Activated CD8-positive, alpha-beta memory T cell treated with anti-CD3 and anti-CD28 coated beads for 48 hours (primary cell): ENCODE measurements around the gene DAP.
"Not testable (repeated sequence)": the region's sequence is repeated elsewhere in the genome, so short reads cannot be mapped to it uniquely, and the experiment has no call there.

ENCODE experiments used
- DNase-seq, 3 experiments: peaks; one replicate each; pipeline ENCODE4 v3.0.0-alpha.2; 2020; ENCODE audit warnings: low read depth in 2 of 3, low spot score in 2 of 3

Gene DAP

GRCh38 chr5:10735569-10736276 is 25.3 kb downstream of the DAP start:
- DNase-seq: no peak

DNA sequence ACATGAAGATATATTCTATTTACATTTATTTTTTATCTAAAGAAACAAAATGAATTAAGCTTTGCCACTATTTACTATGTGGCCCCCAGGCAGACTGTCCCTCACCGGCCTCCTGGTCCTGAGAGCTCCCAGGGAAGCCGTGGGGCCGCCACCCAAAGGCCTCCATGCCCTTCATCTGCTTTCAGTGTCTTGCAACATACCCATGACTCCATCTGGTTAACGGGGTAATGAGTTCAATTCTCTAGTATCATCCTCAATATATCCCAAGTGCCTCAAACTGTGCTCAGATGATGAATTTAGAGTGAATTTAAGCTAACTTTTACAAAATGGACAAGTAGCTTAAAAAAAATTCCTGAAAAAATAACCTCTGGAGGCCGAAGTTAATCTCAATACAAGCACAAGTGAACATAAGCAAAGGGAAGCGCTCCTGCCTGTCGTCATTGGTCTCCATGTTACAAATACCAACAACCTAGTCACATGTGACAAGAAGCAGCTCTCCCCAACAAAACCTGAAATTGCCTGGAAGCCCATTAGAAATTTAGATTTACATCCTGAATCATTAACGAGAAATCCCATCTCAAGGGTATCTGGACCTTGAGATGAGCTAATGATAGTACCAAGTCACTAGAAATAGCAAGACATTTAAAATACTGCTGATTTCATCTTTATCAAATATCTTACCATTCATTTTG is 26.1 kb downstream of the DAP start:
- no peak for DNase-seq

DNA sequence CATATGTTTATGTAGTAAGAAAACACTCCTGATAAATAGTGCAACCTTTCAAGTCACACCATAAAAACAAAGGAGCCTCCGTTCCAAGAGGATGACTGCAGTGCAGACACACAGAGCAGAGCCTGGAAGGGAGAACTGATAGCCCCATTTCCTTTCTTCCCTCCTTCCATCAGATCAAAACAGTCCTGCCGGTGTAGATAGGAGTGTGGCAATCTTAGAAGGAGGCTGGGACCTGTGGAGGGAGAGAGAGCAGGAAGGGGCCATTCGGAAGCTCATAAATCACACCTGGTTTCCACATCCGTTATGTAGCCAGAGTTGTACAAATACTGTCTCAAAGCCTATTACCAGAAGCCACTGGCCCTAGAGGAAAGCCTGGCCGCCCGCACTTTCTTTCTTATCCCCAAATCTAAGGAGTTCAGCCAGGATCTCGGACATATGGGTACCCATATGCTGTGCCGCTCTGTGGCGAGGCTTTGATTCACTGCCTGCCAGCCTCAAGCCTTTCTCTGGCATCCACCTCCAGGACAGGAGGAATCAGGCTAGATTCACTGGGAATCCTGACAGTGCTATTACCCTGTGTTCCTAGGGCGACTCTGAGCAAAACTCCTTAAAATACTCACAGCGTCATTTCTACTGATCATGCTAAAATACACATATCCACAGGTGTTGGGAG is 26.9 kb downstream of the DAP start:
- DNase-seq: no peak

- DNase-seq: no peak
Observed at GRCh38 chr5:10733426-10733825, 27.6 kb downstream of the DAP start.

DNA sequence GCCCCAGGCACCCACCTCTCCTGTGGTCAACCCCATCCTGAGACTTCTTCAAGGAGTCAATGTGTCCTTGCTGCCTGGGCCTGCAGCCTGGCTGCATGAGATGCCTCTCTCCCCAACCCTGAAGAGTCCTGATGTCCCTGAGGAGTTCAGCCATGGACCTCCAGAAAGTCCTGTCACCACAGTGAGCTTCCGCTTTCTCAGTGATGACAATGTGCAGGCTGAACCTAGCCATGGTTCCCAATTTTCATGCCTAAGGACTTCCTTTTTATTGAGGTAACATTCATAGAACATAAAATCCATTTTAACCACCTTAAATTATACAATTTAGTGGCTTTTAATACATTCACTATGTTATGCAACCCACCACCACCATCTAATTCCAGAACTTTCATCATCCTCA is 29.1 kb downstream of the DAP start:
- DNase-seq: no peak

DNA sequence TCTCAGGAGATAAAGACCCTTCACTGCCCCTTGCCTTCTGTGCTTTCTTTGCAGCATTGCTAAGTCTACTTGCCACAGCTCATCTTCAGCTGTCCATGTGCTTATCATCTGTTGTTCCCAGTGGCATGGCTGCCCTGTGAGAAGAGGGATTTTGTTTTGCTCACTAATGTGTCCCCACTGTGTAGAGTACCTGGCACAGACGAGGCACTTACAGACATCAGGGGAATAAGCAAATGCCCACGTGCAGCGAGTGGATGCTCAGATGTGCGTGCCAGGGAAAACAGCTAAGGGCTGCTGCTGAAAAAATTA is 31.0 kb downstream of the DAP start:
- DNase-seq: no peak

DNA sequence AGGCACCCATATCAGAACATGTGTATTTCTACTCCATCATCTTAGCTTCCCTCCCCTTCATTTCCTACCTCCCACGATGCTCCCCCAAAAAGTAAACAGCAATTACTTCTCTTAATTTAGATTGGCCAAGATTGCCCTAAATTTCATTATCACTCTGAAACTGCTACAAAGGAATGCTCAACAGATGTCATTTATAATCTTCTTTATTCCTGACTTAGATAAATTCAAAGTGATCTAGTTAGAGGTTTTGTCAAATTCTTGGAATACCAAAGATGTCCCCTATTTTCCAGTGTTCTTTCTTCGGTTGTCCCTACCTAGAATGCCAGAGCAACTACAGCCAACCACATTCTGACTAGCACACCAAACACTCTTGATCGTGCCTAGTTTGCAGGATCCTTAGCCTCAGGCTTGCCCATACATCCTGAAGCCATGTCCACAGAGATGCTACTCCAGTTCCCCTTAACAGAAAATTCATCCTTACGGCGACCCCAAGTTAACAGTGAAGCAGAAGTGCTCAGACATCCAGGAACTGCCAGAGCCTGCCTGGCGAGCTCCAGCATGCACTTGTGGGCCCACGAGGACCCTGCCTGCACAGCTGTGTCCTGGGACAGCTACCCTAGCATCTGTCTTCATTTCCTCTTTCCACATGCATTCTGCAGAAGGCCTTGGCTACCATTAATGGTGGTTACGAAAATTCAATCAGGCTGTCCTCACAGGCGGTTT is 31.6 kb downstream of the DAP start:
- no peak for DNase-seq

DNA sequence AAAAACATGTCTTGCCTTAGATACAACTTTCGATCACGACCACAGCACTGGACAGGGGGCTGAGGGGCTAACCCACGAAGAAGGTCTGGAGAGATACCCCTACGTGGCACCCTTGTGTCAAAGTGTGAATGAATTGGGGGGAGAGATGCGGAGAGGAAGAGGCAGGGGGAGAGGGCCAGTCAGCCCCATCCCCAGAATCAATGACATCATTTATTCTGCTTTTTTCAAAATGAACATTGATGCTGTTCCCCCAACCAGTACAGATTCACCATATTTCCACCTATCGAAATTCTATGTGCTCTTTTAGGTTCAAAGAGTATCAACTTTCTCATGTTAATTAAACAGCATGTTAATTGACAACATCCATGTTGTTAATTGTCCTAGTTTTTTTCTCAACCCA is 32.4 kb downstream of the DAP start:
- DNase-seq: no peak

DNA sequence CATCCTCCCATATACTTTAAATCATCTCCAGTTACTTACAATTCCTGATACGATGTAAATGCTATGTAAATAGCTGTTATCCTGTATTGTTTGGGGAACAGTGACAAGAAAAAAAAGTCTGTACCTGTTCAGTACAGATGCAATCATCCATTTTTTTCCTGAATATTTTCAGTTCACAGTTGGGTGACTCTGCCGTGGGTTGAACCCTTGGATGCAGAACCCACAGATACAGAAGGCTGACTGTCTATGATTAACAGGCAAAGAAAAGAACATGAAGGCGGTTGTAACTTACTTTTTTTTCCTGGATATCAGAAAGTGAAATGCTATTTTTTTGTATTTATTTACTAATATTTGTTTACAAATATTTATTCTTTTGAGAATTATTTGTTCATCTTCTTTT is 33.2 kb downstream of the DAP start:
- DNase-seq: no peak

DNA sequence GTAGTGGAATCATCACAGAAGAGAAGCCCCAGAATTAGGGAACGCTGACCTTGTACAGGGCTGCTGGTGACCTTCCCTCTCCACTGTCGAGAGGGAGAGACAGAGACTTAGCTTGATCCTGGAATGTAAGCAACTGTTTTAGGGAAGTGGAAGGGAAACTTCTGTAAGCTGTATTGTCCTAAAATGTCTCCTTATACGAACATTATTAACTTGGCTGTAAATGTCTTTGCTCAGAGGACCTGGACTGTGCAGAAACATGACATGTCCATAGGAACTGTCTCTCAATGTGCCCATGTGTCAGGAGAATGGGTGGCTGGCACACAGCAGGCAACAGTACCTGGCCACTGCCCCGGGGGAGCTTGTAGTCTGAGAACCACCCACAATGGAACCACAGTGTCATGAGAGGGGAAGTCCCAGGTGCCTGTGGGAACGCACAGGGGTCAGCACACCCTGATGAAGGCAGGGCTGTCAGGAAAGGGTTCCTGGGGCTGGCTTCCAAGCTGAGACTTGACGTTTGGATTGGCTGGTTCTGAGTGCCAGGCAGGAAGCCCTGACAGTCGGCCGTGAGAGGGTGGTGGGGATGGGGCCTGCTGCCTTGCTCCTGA is 34.0 kb downstream of the DAP start:
- no peak for DNase-seq

DNA sequence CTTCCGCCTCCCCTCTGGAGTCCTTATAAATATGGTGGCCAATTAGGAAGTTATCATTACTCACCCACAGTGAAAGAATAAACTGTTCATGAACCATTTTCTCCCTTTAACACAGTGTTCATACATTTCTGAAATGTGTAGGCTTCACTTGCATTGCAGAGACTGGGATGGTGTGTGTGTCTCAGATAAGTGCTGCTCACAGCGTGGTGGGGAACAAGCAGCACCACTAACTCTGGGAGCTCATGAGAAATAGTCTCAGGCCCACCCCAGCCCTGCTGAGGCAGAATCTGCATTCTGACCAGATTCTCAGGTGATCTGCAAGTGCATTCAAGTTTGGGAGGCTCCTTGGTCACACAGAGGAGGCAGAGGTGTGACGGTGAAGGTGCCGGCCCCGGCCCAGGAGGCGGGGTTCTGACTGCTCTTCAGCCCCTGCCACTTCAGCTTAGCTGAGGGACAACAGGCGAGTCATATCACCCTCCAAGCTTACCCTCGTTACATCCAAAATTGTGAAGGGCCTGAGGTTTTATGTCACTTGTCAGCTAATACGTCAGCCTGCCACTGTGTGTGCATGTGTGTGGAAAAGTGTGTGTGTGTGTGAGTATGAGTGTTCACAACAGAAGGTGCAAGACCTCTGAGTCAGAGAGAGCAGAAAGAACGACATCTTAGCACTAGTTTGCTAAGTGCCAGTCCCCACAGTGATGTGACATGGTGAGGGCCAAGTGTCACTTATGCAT is 34.7 kb downstream of the DAP start:
- no peak for DNase-seq

GRCh38 chr5:10725636-10726035 is 35.4 kb downstream of the DAP start:
- DNase-seq: no peak

GRCh38 chr5:10724781-10725507 is 36.1 kb downstream of the DAP start:
- no peak for DNase-seq

DNA sequence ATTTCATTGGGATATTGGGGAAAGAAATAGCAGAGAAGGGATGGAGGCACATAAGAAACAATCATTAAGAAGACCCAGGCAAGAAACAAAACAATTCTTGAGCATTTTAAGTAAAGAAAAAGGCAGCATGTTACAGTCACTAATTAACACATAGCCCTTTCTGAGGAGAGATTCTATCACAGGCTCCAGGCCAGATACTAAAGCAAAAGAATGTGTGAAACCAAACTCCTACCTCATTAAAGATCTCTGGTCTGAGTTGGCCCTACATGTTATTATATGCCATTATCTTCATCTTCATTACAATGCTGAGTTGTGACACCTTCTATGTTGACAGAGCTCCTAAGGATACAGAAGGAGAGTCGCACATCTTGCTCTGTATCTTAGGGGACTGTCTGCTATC is 37.5 kb downstream of the DAP start:
- no peak for DNase-seq

DNA sequence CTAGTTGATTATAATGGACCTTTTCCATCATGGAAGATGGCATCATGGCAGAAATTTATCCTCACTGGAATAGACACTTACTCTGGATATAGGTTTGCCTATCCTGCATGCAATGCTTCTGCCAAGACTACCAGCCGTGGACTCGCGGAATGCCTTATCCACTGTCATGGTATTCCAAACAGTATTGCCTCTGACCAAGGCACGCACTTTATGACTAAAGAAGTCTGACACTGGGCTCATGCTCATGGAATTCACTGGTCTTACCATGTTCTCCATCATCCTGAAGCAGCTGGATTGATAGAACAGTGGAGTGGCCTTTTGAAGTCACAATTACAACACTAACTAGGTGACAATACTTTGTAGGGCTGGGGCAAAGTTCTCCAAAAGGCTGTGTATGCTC is 40.3 kb downstream of the DAP start:
- not testable (repeated sequence) for DNase-seq

GRCh38 chr5:10719965-10720364 is 41.1 kb downstream of the DAP start:
- DNase-seq: no peak

DNA sequence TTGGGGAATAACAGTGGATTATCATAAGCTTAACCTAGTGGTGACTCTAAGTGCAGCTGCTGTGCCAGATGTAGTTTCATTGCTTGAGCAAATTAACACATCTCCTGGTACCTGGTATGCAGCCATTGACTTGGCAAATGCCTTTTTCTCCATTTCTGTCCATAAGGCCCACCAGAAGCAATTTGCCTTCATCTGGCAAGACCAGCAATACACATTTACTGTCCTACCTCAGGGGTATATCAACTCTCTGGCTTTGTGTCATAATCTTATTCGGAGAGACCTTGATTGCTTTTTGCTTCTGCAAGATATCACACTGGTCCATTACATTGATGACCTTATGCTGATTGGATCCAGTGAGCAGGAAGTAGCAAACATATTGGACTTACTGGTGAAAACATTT is 42.4 kb downstream of the DAP start:
- not testable (repeated sequence) for DNase-seq

DNA sequence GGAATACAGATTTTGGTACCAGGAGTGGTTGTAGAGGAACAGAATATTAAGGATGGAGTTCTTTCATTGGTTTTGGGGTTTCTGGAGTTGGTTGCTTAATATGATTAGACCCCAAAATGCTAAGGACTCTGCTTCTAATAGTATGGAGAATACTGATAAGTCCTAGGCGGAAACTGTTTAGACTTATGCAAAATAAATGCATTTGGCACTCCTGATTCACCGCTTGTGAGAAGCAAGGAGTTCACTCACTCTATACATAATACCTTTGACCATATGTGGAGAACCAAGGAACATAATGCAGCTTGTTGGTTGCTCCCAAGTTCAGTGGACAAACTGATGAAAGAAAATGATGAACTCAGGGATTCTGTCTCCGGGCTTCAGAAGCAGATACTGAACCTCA is 44.2 kb downstream of the DAP start:
- not testable (repeated sequence) for DNase-seq

DNA sequence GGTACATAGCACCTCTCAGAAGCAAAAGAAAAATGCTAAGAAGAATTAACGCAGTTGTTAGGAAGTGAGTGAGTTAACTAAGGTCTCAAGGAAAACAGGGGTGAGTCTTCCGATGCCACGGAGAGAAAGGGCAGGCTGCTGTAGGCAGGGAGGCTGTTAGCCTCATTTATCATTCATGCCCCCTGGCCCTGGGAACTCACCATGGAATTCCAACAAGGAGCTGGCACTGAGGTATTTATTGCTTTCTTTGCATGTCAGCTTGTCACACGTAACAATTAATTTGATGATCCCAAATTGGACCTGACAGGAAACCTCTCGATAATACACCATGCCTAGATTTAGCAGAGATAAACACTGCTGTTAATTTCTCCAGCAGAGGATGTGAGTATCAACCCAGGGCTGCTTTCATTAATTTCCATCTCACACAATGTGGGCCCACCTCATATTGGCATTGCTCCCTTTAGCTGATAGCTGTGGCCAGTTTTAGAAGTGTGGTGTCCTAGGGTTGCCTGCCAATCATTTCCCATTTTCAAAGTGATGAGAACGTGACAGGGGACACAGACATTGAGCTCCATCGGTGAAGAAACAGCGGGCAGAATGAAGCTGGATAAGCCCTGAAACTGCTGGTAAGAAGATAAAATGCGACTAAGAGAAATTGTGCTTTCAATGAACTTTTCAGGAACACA is 45.3 kb downstream of the DAP start:
- no peak for DNase-seq
